ENCODE data around the gene FAM110A. TPM values are rescaled to one million over a fixed set of nuclear protein-coding genes. Genes with fewer than 3 reads are reported as not detected.
"Not testable (repeated sequence)": the region's sequence is repeated elsewhere in the genome, so short reads cannot be mapped to it uniquely, and the experiment has no call there.

The FAM110A gene
- total and polyA plus RNA-seq, 4 experiments from 2014 or later, result 8.1 to 21.7 (median 17.6) TPM

- no peaks in the 10 kb centered on the region for H3K36me3 ChIP-seq (ENCODE audit: insufficient read depth, low read length)
- POLR2A ChIA-PET (ENCODE audit: partially characterized antibody), result no interaction called here
- no peak for DNase-seq
- H3K9me3 ChIP-seq (ENCODE audit: control insufficient read depth in 1 of 2, low read length in 2 of 2), result no peaks in the 10 kb centered on the region
- Mint-ChIP-seq H3K27ac (no peak overlapping the region), H3K27me3 (peaks cover 10 to 23% of the 10 kb centered on the region in 2 donors), H3K4me1 (no peaks in the 10 kb centered on the region), H3K4me3 (no peak overlapping the region), H3K36me3 (no peaks in the 10 kb centered on the region), H3K9me3 (peaks cover 0 to 16% (median 6%) of the 10 kb centered on the region in 8 donors)
- no peak overlapping the region for H3K4me3 ChIP-seq (ENCODE audit: low read length in 2 of 2)
- no peak overlapping the region for H3K27ac ChIP-seq (ENCODE audit: low read depth, low read length)
- no peaks in the 10 kb centered on the region for H3K27me3 ChIP-seq (ENCODE audit: insufficient read depth, low read length)
- H3K4me1 ChIP-seq (ENCODE audit: insufficient read depth, low read length), result no peaks in the 10 kb centered on the region
- CTCF ChIA-PET (ENCODE audit: partially characterized antibody), result interaction anchor here (1.4 kb wide), 1 partner anchor 11 kb away, joined by 3 read pairs; no protein-coding TSS in a partner anchor
- intact Hi-C loops (cut with micrococcal nuclease), result no loop called here
These were observed 31.8 kb upstream of the FAM110A start for GRCh38 chr20:801678-802077.

GRCh38 chr20:805713-806112 is 27.8 kb upstream of the FAM110A start:
- no peaks in the 10 kb centered on the region for H3K27me3 ChIP-seq (ENCODE audit: insufficient read depth, low read length)
- CTCF ChIA-PET (ENCODE audit: partially characterized antibody), result interaction anchor here (3.0 kb wide), 1 partner anchor 151 kb away, joined by 15 read pairs; no protein-coding TSS in a partner anchor
- no peak for DNase-seq
- H3K27ac ChIP-seq (ENCODE audit: low read depth, low read length), result no peak overlapping the region
- no peaks in the 10 kb centered on the region for H3K4me1 ChIP-seq (ENCODE audit: insufficient read depth, low read length)
- intact Hi-C loops (cut with micrococcal nuclease), result no loop called here
- no peaks in the 10 kb centered on the region for H3K4me1 Mint-ChIP-seq
- H3K9me3 Mint-ChIP-seq, result peaks cover 0 to 16% (median 9%) of the 10 kb centered on the region in 8 donors
- H3K36me3 Mint-ChIP-seq, result no peaks in the 10 kb centered on the region
- H3K27me3 Mint-ChIP-seq, result peaks cover 14 to 19% of the 10 kb centered on the region in 2 donors
- H3K36me3 ChIP-seq (ENCODE audit: insufficient read depth, low read length), result no peaks in the 10 kb centered on the region
- no peaks in the 10 kb centered on the region for H3K9me3 ChIP-seq (ENCODE audit: control insufficient read depth in 1 of 2, low read length in 2 of 2)
- POLR2A ChIA-PET (ENCODE audit: partially characterized antibody), result no interaction called here
- no peak overlapping the region for H3K4me3 Mint-ChIP-seq
- no peak overlapping the region for H3K27ac Mint-ChIP-seq
- no peak overlapping the region for H3K4me3 ChIP-seq (ENCODE audit: low read length in 2 of 2)

- H3K36me3 Mint-ChIP-seq; H3K4me3 Mint-ChIP-seq; H3K4me1 Mint-ChIP-seq; H3K27me3 ChIP-seq (ENCODE audit: insufficient read depth, low read length); H3K9me3 ChIP-seq (ENCODE audit: control insufficient read depth in 1 of 2, low read length in 2 of 2); DNase-seq; POLR2A ChIA-PET (ENCODE audit: partially characterized antibody); intact Hi-C loops (cut with micrococcal nuclease); H3K27ac ChIP-seq (ENCODE audit: low read depth, low read length); H3K4me3 ChIP-seq (ENCODE audit: low read length in 2 of 2); H3K9me3 Mint-ChIP-seq; H3K36me3 ChIP-seq (ENCODE audit: insufficient read depth, low read length); H3K4me1 ChIP-seq (ENCODE audit: insufficient read depth, low read length): not testable (repeated sequence)
- CTCF ChIA-PET (ENCODE audit: partially characterized antibody), result interaction anchor here (4.4 kb wide), 1 partner anchor 144 kb away, joined by 23 read pairs; no protein-coding TSS in a partner anchor
- peaks cover 22 to 24% of the 10 kb centered on the region in 2 donors for H3K27me3 Mint-ChIP-seq
- peak overlapping the region in 1 of 7 donors; percentile 10 for H3K27ac Mint-ChIP-seq
These were observed 21.6 kb upstream of the FAM110A start for GRCh38 chr20:811776-812434.

- intact Hi-C loops (cut with micrococcal nuclease); H3K36me3 Mint-ChIP-seq; DNase-seq; H3K27me3 ChIP-seq (ENCODE audit: insufficient read depth, low read length); H3K4me1 Mint-ChIP-seq; CTCF ChIA-PET (ENCODE audit: partially characterized antibody); H3K27ac ChIP-seq (ENCODE audit: low read depth, low read length); POLR2A ChIA-PET (ENCODE audit: partially characterized antibody); H3K4me3 Mint-ChIP-seq; H3K9me3 Mint-ChIP-seq; H3K4me3 ChIP-seq (ENCODE audit: low read length in 2 of 2); H3K4me1 ChIP-seq (ENCODE audit: insufficient read depth, low read length); H3K9me3 ChIP-seq (ENCODE audit: control insufficient read depth in 1 of 2, low read length in 2 of 2); H3K36me3 ChIP-seq (ENCODE audit: insufficient read depth, low read length); H3K27ac Mint-ChIP-seq: not testable (repeated sequence)
- H3K27me3 Mint-ChIP-seq, result peaks cover 22 to 24% of the 10 kb centered on the region in 2 donors
These were observed 21.1 kb upstream of the FAM110A start for GRCh38 chr20:812435-812814.

- peaks cover 3 to 5% (median 4%) of the 10 kb centered on the region in 4 donors for H3K4me1 Mint-ChIP-seq
- Histone ChIP-seq H3K27me3 (ENCODE audit: insufficient read depth, low read length) (no peaks in the 10 kb centered on the region), H3K27ac (ENCODE audit: low read depth, low read length) (no peak overlapping the region), H3K9me3 (ENCODE audit: control insufficient read depth in 1 of 2, low read length in 2 of 2) (no peaks in the 10 kb centered on the region), H3K4me3 (ENCODE audit: low read length in 2 of 2) (no peak overlapping the region), H3K4me1 (ENCODE audit: insufficient read depth, low read length) (no peaks in the 10 kb centered on the region), H3K36me3 (ENCODE audit: insufficient read depth, low read length) (no peaks in the 10 kb centered on the region)
- ChIA-PET POLR2A (ENCODE audit: partially characterized antibody) (no interaction called here), CTCF (ENCODE audit: partially characterized antibody) (no interaction called here)
- DNase-seq, result no peak
- H3K4me3 Mint-ChIP-seq, result no peak overlapping the region
- intact Hi-C loops (cut with micrococcal nuclease), result no loop called here
- peaks cover 0 to 4% (median 0%) of the 10 kb centered on the region in 8 donors for H3K9me3 Mint-ChIP-seq
- peaks cover 22 to 24% of the 10 kb centered on the region in 2 donors for H3K27me3 Mint-ChIP-seq
- H3K36me3 Mint-ChIP-seq, result no peaks in the 10 kb centered on the region
- no peak overlapping the region for H3K27ac Mint-ChIP-seq
These were observed 20.1 kb upstream of the FAM110A start for GRCh38 chr20:813390-813789.

GRCh38 chr20:815226-815625 is 18.3 kb upstream of the FAM110A start:
- no peak for DNase-seq
- Histone ChIP-seq H3K4me3 (ENCODE audit: low read length in 2 of 2) (no peak overlapping the region), H3K27me3 (ENCODE audit: insufficient read depth, low read length) (no peaks in the 10 kb centered on the region), H3K9me3 (ENCODE audit: control insufficient read depth in 1 of 2, low read length in 2 of 2) (no peaks in the 10 kb centered on the region), H3K27ac (ENCODE audit: low read depth, low read length) (no peak overlapping the region), H3K4me1 (ENCODE audit: insufficient read depth, low read length) (no peaks in the 10 kb centered on the region), H3K36me3 (ENCODE audit: insufficient read depth, low read length) (no peaks in the 10 kb centered on the region)
- Mint-ChIP-seq H3K9me3 (no peaks in the 10 kb centered on the region), H3K4me3 (peak overlapping the region in 1 of 8 donors; percentile 13), H3K27ac (no peak overlapping the region), H3K27me3 (peaks cover 15 to 18% of the 10 kb centered on the region in 2 donors), H3K36me3 (no peaks in the 10 kb centered on the region), H3K4me1 (peaks cover 3 to 5% (median 4%) of the 10 kb centered on the region in 4 donors)
- intact Hi-C loops (cut with micrococcal nuclease), result no loop called here
- ChIA-PET POLR2A (ENCODE audit: partially characterized antibody) (interaction anchor here (0.9 kb wide), 1 partner anchor 32 kb away, joined by 3 read pairs; no protein-coding TSS in a partner anchor), CTCF (ENCODE audit: partially characterized antibody) (interaction anchor here (0.7 to 7.0 kb wide), 11 partner anchors 11 to 398 kb away, joined by 3 to 239 read pairs (median 6); partner anchors contain the start of gene FAM110A)

- POLR2A ChIA-PET (ENCODE audit: partially characterized antibody), result interaction anchor here (0.9 kb wide), 1 partner anchor 31 kb away, joined by 3 read pairs; no protein-coding TSS in a partner anchor
- CTCF ChIA-PET (ENCODE audit: partially characterized antibody), result interaction anchor here (0.7 to 7.0 kb wide), 12 partner anchors 12 to 397 kb away, joined by 3 to 239 read pairs (median 6); partner anchors contain the start of gene FAM110A
These were observed 17.5 kb upstream of the FAM110A start for GRCh38 chr20:815914-816606.

More at GRCh38 chr20:815914-816606, 17.5 kb upstream of the FAM110A start:
- peaks cover 3 to 5% (median 4%) of the 10 kb centered on the region in 4 donors for H3K4me1 Mint-ChIP-seq
- H3K4me3 Mint-ChIP-seq, result no peak overlapping the region
- no peak overlapping the region for H3K4me3 ChIP-seq (ENCODE audit: low read length in 2 of 2)
- peak; percentile 59 to 67 (median 64) for DNase-seq
- no peak overlapping the region for H3K27ac ChIP-seq (ENCODE audit: low read depth, low read length)
- H3K4me1 ChIP-seq (ENCODE audit: insufficient read depth, low read length), result no peaks in the 10 kb centered on the region
- H3K27me3 ChIP-seq (ENCODE audit: insufficient read depth, low read length), result no peaks in the 10 kb centered on the region
- no peaks in the 10 kb centered on the region for H3K36me3 Mint-ChIP-seq
- intact Hi-C loops (cut with micrococcal nuclease), result no loop called here
- H3K9me3 ChIP-seq (ENCODE audit: control insufficient read depth in 1 of 2, low read length in 2 of 2), result no peaks in the 10 kb centered on the region
- H3K27ac Mint-ChIP-seq, result peak overlapping the region in 3 of 7 donors; percentile 65 to 86 (median 65)
- peaks cover 0 to 2% (median 0%) of the 10 kb centered on the region in 8 donors for H3K9me3 Mint-ChIP-seq
- H3K27me3 Mint-ChIP-seq, result peaks cover 15 to 18% of the 10 kb centered on the region in 2 donors
- no peaks in the 10 kb centered on the region for H3K36me3 ChIP-seq (ENCODE audit: insufficient read depth, low read length)

Data from CD4-positive, alpha-beta memory T cell (primary cell).